H1 (cell line): ENCODE measurements around the gene ANXA7.

Experiments used
- CEBPB ChIP-seq: IDR thresholded peaks from 2 replicates; pipeline ENCODE4 v1.6.1; 2012; ENCODE audit warnings: low read depth, low read length
- NRF1 ChIP-seq: IDR thresholded peaks from 2 replicates; pipeline ENCODE4 v1.6.1; 2011; ENCODE audit warnings: mild to moderate bottlenecking, low read depth, low read length, improper control_type of control experiment
- PHF8 ChIP-seq: fragments of 200-600 bp; sonication (generic); conservative IDR thresholded peaks from 2 replicates; pipeline ENCODE4 v1.7.1; 2012; ENCODE audit warnings: low read depth, mild to moderate bottlenecking, inconsistent platforms, low read length, moderate library complexity
- POLR2AphosphoS5 ChIP-seq: IDR thresholded peaks from 2 replicates; pipeline ENCODE4 v1.6.1; 2011; ENCODE audit warnings: low read depth, low read length
- RAD21 ChIP-seq, 2 experiments: IDR thresholded peaks in 1 of 2; conservative IDR thresholded peaks in 1 of 2; 2 replicates each; pipeline ENCODE4 v1.6.1; 2011; ENCODE audit warnings: low read depth in 2 of 2, low read length in 2 of 2, improper control_type of control experiment in 1 of 2, inconsistent platforms in 1 of 2, mild to moderate bottlenecking in 1 of 2, moderate library complexity in 1 of 2
- SUZ12 ChIP-seq: fragments of 200-600 bp; sonication (generic); IDR thresholded peaks from 2 replicates; pipeline ENCODE4 v1.6.1; 2012; ENCODE audit warnings: mild to moderate bottlenecking, inconsistent platforms, low read length, moderate library complexity, mixed read lengths
- TF ChIP-seq, protein P1 (sequence below), 3 experiments: IDR thresholded peaks; 1 replicate in 2 of 3; 2 replicates in 1 of 3; pipeline versions ENCODE4 v1.5.1 to v1.6.1; 2011; ENCODE audit warnings: low read length in 3 of 3, mild to moderate bottlenecking in 3 of 3, inconsistent platforms in 2 of 3, low read depth in 1 of 3, moderate library complexity in 1 of 3; ENCODE audit not compliant: insufficient read depth in 1 of 3; ENCODE audit errors: control extremely low read depth in 1 of 3

DNA sequence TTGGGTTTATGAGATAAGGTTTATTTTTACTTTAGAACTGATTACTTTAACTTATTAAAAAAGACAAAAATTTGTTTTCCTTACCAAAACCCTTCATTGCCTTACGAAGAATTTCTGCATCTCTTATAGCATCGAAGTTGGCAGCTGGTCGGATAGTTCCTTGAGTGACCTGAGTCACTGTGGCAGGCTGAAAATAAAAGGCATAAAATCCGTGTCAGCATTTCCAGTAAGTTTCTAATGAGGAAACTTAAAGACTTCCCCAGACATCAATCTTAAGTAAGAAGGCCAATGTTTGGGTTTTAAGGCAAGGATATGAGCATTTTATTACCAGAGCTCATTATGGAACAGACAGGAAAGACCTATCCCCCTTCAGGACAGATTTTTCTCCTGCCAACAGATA lies 25.6 kb downstream of the ANXA7 start:
- no peak for TF ChIP-seq SUZ12
- TF ChIP-seq RAD21 (IDR thresholded peaks at IDR 0.05 in 1 of 2, conservative IDR thresholded peaks at IDR 0.05 in 1 of 2; ENCODE audit: low read depth in 2 of 2, low read length in 2 of 2), result no peak
- TF ChIP-seq, protein P1, sequence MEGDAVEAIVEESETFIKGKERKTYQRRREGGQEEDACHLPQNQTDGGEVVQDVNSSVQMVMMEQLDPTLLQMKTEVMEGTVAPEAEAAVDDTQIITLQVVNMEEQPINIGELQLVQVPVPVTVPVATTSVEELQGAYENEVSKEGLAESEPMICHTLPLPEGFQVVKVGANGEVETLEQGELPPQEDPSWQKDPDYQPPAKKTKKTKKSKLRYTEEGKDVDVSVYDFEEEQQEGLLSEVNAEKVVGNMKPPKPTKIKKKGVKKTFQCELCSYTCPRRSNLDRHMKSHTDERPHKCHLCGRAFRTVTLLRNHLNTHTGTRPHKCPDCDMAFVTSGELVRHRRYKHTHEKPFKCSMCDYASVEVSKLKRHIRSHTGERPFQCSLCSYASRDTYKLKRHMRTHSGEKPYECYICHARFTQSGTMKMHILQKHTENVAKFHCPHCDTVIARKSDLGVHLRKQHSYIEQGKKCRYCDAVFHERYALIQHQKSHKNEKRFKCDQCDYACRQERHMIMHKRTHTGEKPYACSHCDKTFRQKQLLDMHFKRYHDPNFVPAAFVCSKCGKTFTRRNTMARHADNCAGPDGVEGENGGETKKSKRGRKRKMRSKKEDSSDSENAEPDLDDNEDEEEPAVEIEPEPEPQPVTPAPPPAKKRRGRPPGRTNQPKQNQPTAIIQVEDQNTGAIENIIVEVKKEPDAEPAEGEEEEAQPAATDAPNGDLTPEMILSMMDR (IDR thresholded peaks at IDR 0.05; ENCODE audit: control extremely low read depth in 1 of 3, insufficient read depth in 1 of 3, low read depth in 1 of 3, low read length in 3 of 3), result no peak
- TF ChIP-seq PHF8, result no peak
- no peak for TF ChIP-seq POLR2AphosphoS5
- TF ChIP-seq NRF1, result no peak
- TF ChIP-seq CEBPB, result no peak
